Loucy (cell line): ENCODE measurements around the gene GATD1.

ENCODE experiments used
- H2AFZ ChIP-seq: fragments of 200-600 bp; sonication (generic); 2 replicates; pipeline ENCODE4 v1.6.0; 2016; ENCODE audit warnings: antibody characterized with exemption, mild to moderate bottlenecking, low read length, moderate library complexity
- H3F3A ChIP-seq: fragments of 200-600 bp; 2 replicates; pipeline ENCODE4 v1.6.0; 2016; ENCODE audit warnings: antibody characterized with exemption, low read depth, mild to moderate bottlenecking
- H3K27me3 ChIP-seq: fragments of 200-600 bp; sonication (generic); 2 replicates; pipeline ENCODE4 v1.6.1; 2014; ENCODE audit warnings: low read length, mild to moderate bottlenecking; ENCODE audit not compliant: insufficient read depth, poor library complexity, severe bottlenecking
- H3K36me3 ChIP-seq: fragments of 200-600 bp; sonication (generic); 2 replicates; pipeline ENCODE4 v1.6.1; 2016; ENCODE audit warnings: low read length; ENCODE audit not compliant: insufficient read depth
- H3K4me1 ChIP-seq: fragments of 200-600 bp; sonication (generic); 2 replicates; pipeline ENCODE4 v1.5.1; 2014; ENCODE audit warnings: low read length, mild to moderate bottlenecking; ENCODE audit not compliant: insufficient read depth, poor library complexity, severe bottlenecking
- H3K4me2 ChIP-seq: fragments of 200-600 bp; sonication (generic); 2 replicates; pipeline ENCODE4 v1.6.0; 2014; ENCODE audit warnings: antibody characterized with exemption, low read length, low read depth, mild to moderate bottlenecking; ENCODE audit not compliant: poor library complexity, severe bottlenecking
- H3K4me3 ChIP-seq: fragments of 200-600 bp; sonication (generic); 2 replicates; pipeline ENCODE4 v1.5.1; 2014; ENCODE audit warnings: low read length, mild to moderate bottlenecking, mixed read lengths; ENCODE audit not compliant: poor library complexity, severe bottlenecking
- H3K79me2 ChIP-seq: fragments of 200-600 bp; sonication (generic); 2 replicates; pipeline ENCODE4 v1.6.1; 2014; ENCODE audit warnings: low read length; ENCODE audit not compliant: insufficient read depth
- H3K9ac ChIP-seq: fragments of 200-600 bp; sonication (generic); 2 replicates; pipeline ENCODE4 v1.6.0; 2014; ENCODE audit warnings: mild to moderate bottlenecking, low read depth, low read length, moderate library complexity; ENCODE audit not compliant: poor library complexity, severe bottlenecking
- H3K9me2 ChIP-seq: fragments of 200-600 bp; sonication (generic); replicated peaks from 2 replicates; pipeline ENCODE4 v1.6.1; 2016; ENCODE audit warnings: low read depth, low read length, mixed read lengths
- H3K9me3 ChIP-seq: fragments of 200-600 bp; sonication (generic); 2 replicates; pipeline ENCODE4 v1.6.1; 2014; ENCODE audit warnings: mild to moderate bottlenecking, antibody characterized with exemption, low read length, low read depth; ENCODE audit not compliant: insufficient read depth
- H4K20me1 ChIP-seq: fragments of 200-600 bp; sonication (generic); 2 replicates; pipeline ENCODE4 v1.6.0; 2014; ENCODE audit warnings: antibody characterized with exemption, low read length, mild to moderate bottlenecking; ENCODE audit not compliant: insufficient read depth, poor library complexity, severe bottlenecking
- EZH2phosphoT487 ChIP-seq: fragments of 200-600 bp; IDR thresholded peaks from 2 replicates; pipeline ENCODE4 v1.6.1; 2018; ENCODE audit warnings: antibody characterized with exemption, mild to moderate bottlenecking, moderate library complexity, borderline replicate concordance
- TF ChIP-seq, protein P1 (sequence below): fragments of 200-600 bp; sonication (generic); conservative IDR thresholded peaks from 2 replicates; pipeline ENCODE4 v1.5.1; 2014; ENCODE audit warnings: mild to moderate bottlenecking, antibody characterized with exemption, low read length

Gene GATD1

DNA sequence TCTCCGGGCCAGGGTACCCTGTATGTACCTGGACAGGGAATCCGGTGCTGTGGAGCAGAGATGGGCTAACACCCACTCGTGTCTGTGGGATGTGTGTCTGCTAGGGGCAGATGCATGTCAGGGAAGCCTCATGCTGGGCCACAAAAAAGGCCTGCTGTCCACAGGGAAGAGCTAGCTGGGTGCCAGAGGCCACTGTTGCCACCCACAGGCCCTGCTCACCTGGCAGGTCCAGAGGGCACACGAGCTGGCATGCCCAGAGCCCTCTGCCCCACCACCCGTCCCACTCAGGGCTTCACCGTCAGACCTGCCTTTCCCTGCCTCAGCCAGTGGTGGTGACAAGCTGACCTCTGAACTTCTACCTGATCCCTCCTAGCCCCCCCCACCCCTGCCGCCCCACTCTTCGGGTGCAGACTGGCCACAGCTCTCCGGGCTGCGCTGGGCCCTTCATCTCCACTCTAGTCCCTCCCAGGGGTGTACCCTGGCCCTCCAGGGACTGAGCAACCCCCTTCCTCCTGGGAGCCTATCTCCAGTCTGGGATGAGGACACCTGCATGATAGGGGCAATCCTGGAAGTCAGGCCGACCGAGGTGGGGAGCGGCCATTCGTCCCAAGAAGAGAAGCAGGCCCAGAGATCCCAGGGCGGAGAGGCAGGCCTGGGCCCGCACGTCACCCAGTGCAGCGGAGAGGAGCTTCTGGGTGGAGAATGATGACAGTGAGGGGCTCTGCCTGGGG lies 19.4 kb upstream of the GATD1 start:
- H3K27me3 ChIP-seq = no peaks in the 10 kb centered on the region
- H3K4me1 ChIP-seq = peaks cover 17% of the 10 kb centered on the region
- no peak overlapping the region for H2AFZ ChIP-seq
- peaks cover 14% of the 10 kb centered on the region for H4K20me1 ChIP-seq
- peak overlapping the region; percentile 100 for H3K4me2 ChIP-seq
- H3F3A ChIP-seq = peaks cover 3% of the 10 kb centered on the region; the same call in 1 of the 2 replicates
- H3K9me3 ChIP-seq = no peaks in the 10 kb centered on the region
- no peaks in the 10 kb centered on the region for H3K9me2 ChIP-seq
- H3K79me2 ChIP-seq = peaks cover 19% of the 10 kb centered on the region; the same call in 1 of the 2 replicates
- H3K4me3 ChIP-seq = peak overlapping the region; percentile 85
- TF ChIP-seq EZH2phosphoT487 = no peak
- TF ChIP-seq, protein P1, sequence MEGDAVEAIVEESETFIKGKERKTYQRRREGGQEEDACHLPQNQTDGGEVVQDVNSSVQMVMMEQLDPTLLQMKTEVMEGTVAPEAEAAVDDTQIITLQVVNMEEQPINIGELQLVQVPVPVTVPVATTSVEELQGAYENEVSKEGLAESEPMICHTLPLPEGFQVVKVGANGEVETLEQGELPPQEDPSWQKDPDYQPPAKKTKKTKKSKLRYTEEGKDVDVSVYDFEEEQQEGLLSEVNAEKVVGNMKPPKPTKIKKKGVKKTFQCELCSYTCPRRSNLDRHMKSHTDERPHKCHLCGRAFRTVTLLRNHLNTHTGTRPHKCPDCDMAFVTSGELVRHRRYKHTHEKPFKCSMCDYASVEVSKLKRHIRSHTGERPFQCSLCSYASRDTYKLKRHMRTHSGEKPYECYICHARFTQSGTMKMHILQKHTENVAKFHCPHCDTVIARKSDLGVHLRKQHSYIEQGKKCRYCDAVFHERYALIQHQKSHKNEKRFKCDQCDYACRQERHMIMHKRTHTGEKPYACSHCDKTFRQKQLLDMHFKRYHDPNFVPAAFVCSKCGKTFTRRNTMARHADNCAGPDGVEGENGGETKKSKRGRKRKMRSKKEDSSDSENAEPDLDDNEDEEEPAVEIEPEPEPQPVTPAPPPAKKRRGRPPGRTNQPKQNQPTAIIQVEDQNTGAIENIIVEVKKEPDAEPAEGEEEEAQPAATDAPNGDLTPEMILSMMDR = no peak
- H3K36me3 ChIP-seq = no peaks in the 10 kb centered on the region
- H3K9ac ChIP-seq = peak overlapping the region; percentile 83

DNA sequence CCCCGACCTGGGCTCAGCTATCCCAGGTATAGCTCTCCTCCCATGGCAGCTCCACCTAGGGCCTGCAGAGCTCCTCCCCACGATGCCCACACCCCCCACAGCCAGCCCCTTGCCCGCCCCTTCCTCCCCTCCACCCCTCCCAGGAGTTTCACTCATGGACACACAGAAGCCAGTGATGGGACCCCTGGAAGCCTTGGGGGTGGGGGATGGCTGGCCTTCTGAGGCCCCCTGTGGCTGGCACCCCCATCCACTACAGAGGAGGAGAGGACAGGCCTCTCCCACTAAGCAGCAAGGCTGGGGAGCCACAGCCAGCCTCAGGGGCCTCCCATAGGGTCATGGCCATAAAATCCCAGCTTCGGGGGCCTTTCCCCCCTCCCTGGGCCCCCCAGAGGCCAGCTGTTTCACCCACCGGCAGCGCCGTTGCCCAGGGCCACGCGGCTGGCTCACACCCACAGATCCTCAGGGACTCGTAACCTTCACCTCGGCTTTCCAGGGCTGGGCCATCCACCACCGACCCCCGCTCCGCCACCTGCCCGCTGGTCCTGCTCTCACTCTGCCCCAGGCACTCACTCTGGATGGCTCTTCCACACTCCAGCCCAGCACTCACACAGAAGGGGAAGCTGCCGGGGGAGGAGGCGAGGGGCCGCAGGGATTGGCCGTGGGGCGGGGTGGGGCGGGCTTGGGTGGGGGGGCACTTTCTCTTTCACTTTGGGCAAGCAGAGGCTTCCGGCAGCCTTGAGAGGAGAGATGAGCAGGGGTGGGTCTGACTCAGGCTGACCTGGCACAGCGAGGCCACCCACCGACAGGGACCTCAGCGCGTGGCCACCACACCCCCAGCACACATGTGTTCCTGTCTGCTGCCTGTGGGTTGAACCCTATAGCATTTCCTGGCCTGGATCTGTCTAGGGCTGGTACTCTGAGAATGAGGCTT lies 18.6 kb upstream of the GATD1 start:
- H3K4me3 ChIP-seq = peak overlapping the region; percentile 85
- H3K4me1 ChIP-seq = peaks cover 17% of the 10 kb centered on the region
- H3K9me3 ChIP-seq = no peaks in the 10 kb centered on the region
- H3K9ac ChIP-seq = peak overlapping the region; percentile 83
- H4K20me1 ChIP-seq = peaks cover 14% of the 10 kb centered on the region
- H3K27me3 ChIP-seq = no peaks in the 10 kb centered on the region
- peaks cover 19% of the 10 kb centered on the region; the same call in 1 of the 2 replicates for H3K79me2 ChIP-seq
- H3F3A ChIP-seq = peaks cover 3% of the 10 kb centered on the region; the same call in 1 of the 2 replicates
- H3K9me2 ChIP-seq = no peaks in the 10 kb centered on the region
- TF ChIP-seq, protein P1 = no peak
- no peak for TF ChIP-seq EZH2phosphoT487
- H3K36me3 ChIP-seq = no peaks in the 10 kb centered on the region
- H2AFZ ChIP-seq = no peak overlapping the region
- H3K4me2 ChIP-seq = peak overlapping the region; percentile 100

DNA sequence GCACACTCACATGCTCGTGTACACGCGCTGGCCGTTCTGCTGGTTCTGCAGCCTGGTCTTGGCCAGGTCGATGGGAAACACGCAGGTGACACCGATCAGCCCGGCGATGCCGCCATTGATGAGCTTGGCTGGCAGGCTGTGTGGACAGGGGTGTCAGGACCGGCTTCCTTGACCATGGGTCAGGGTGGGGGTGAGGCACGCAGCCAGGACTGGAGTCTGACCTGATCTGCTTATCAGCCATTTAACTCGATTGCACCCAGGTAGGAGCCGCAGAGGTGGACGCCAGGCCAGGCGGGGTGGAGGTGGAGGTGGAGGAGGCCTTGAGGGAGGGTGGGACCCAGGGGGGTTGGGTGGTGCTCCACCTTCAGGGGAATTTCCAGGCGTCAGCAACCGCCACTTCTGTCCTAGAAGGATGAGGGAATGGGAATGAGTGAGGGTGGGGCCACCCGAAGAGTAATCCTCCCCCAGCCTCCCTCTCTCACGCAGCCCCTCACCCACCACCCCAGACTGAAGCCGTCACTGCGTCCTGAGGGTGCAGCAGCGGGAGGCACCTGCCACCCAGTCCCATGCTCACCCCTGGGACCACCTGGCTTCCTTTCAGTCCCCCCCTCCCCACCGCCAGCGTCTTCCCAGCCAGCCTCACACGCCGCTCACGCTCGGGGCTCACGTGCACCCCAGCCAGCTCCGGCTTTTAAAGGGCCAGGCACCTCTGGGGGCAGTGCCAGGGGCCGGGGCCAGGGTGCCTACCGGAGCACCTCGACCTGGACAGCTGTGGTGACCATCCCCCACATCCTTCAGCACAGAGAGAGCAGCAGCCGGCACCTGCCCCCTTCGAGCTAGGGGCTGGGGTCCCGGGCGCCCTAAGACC lies 17.7 kb upstream of the GATD1 start:
- Histone ChIP-seq H3K9ac (peak overlapping the region; percentile 83), H4K20me1 (peaks cover 14% of the 10 kb centered on the region), H3K4me3 (peak overlapping the region; percentile 85), H3K4me2 (peak overlapping the region; percentile 100), H2AFZ (no peak overlapping the region), H3K36me3 (no peaks in the 10 kb centered on the region), H3K27me3 (no peaks in the 10 kb centered on the region), H3K4me1 (peaks cover 17% of the 10 kb centered on the region), H3K9me3 (no peaks in the 10 kb centered on the region), H3K9me2 (no peaks in the 10 kb centered on the region), H3F3A (peaks cover 3% of the 10 kb centered on the region; the same call in 1 of the 2 replicates), H3K79me2 (peaks cover 19% of the 10 kb centered on the region; the same call in 1 of the 2 replicates)
- TF ChIP-seq, protein P1 = no peak
- no peak for TF ChIP-seq EZH2phosphoT487
